GM23338 (cell line): ENCODE results near the gene DAGLB. TPM values are rescaled to one million over a fixed set of nuclear protein-coding genes. Genes with fewer than 3 reads are reported as not detected.
A peak's percentile ranks its signal among the peaks of the same experiment; 100 is the strongest.
"Not testable (repeated sequence)": the region's sequence is repeated elsewhere in the genome, so short reads cannot be mapped to it uniquely, and the experiment has no call there.

Source experiments
- ATAC-seq: fragments of 200-7000 bp; cut with Tn5 transposase; 3 replicates; pipeline ENCODE4 v1.9.1; 2020
- DNase-seq: peaks from one replicate; pipeline ENCODE4 v3.0.0-alpha.2; 2015; ENCODE audit warnings: low spot score
- H2AFZ ChIP-seq: fragments of 200-600 bp; sonication (generic); 2 replicates; pipeline ENCODE4 v1.8.0; 2016; ENCODE audit warnings: antibody characterized with exemption, mild to moderate bottlenecking, moderate library complexity
- H3F3A ChIP-seq: fragments of 200-600 bp; sonication (generic); replicated peaks from 2 replicates; pipeline ENCODE4 v1.8.0; 2017; ENCODE audit warnings: antibody characterized with exemption, mixed run types, low read depth
- H3K27ac ChIP-seq: fragments of 200-600 bp; sonication (generic); 2 replicates; pipeline ENCODE4 v1.6.1; 2016; ENCODE audit warnings: low read depth
- H3K27me3 ChIP-seq: fragments of 200-600 bp; sonication (generic); 2 replicates; pipeline ENCODE4 v1.8.0; 2016; ENCODE audit warnings: mild to moderate bottlenecking, mixed run types, moderate library complexity; ENCODE audit not compliant: insufficient read depth
- H3K36me3 ChIP-seq: fragments of 200-600 bp; sonication (generic); 2 replicates; pipeline ENCODE4 v1.8.0; 2016; ENCODE audit warnings: mild to moderate bottlenecking; ENCODE audit not compliant: insufficient read depth
- H3K4me1 ChIP-seq: fragments of 200-600 bp; sonication (generic); 2 replicates; pipeline ENCODE4 v1.8.0; 2016; ENCODE audit warnings: mild to moderate bottlenecking, moderate library complexity; ENCODE audit not compliant: insufficient read depth
- H3K4me2 ChIP-seq: fragments of 200-600 bp; sonication (generic); 2 replicates; pipeline ENCODE4 v1.7.1; 2017; ENCODE audit warnings: mixed run types
- H3K4me3 ChIP-seq: fragments of 200-600 bp; sonication (generic); 2 replicates; pipeline ENCODE4 v1.6.1; 2016; ENCODE audit warnings: mixed run types
- H3K79me2 ChIP-seq: fragments of 200-600 bp; sonication (generic); replicated peaks from 2 replicates; pipeline ENCODE4 v1.8.0; 2017; ENCODE audit warnings: mild to moderate bottlenecking; ENCODE audit not compliant: insufficient read depth
- H3K9me2 ChIP-seq: fragments of 200-600 bp; sonication (generic); 2 replicates; pipeline ENCODE4 v1.8.0; 2017; ENCODE audit not compliant: insufficient read depth
- H4K20me1 ChIP-seq: fragments of 200-600 bp; sonication (generic); replicated peaks from 2 replicates; pipeline ENCODE4 v1.8.0; 2017; ENCODE audit warnings: mild to moderate bottlenecking; ENCODE audit not compliant: insufficient read depth
- H3K27ac Mint-ChIP-seq: 2 replicates; pipeline ENCODE4 v1.8.0; 2020; ENCODE audit warnings: inconsistent platforms, mild to moderate bottlenecking, moderate library complexity, mixed read lengths
- H3K27me3 Mint-ChIP-seq: 3 replicates; pipeline ENCODE4 v1.8.0; 2022; ENCODE audit warnings: low read depth, mild to moderate bottlenecking, moderate library complexity, mixed read lengths, inconsistent platforms; ENCODE audit not compliant: insufficient read depth, poor library complexity
- H3K36me3 Mint-ChIP-seq: 3 replicates; pipeline ENCODE4 v1.8.0; 2021; ENCODE audit warnings: low read depth, mild to moderate bottlenecking, inconsistent platforms, moderate library complexity, mixed read lengths
- H3K4me1 Mint-ChIP-seq: 3 replicates; pipeline ENCODE4 v1.8.0; 2020; ENCODE audit warnings: mild to moderate bottlenecking, inconsistent platforms, mixed read lengths
- H3K4me3 Mint-ChIP-seq: 3 replicates; pipeline ENCODE4 v1.8.0; 2021; ENCODE audit warnings: moderate library complexity, mild to moderate bottlenecking, inconsistent platforms, mixed read lengths
- H3K9me3 Mint-ChIP-seq: 3 replicates; pipeline ENCODE4 v1.8.0; 2020; ENCODE audit warnings: moderate library complexity, mild to moderate bottlenecking, inconsistent platforms, mixed read lengths
- ZNF462 ChIP-seq: fragments of 250-450 bp; sonication (Bioruptor Pico); IDR thresholded peaks from 2 replicates; pipeline ENCODE4 v1.5.0; 2020; ENCODE audit warnings: mild to moderate bottlenecking, moderate library complexity
- polyA plus RNA-seq: library from polyadenylated mRNA; unstranded; fragments of >200 nt; fragmentation: Nextera tagmentation; extraction: Ambion mirVana; gene quantifications from 2 replicates; pipeline ENCODE4 v1.2.1, GENCODE V29; 2016
- total RNA-seq: library from RNA; depleted of rRNA; stranded (reverse); fragments of >200 nt; shearing (Covaris generic); gene quantifications from 2 replicates; pipeline ENCODE4 v1.2.3, GENCODE V29; 2014

DAGLB gene
- total and polyA plus RNA-seq, 2 experiments from 2014 or later = 13.8 to 26.0 TPM

- no peak for TF ChIP-seq ZNF462
Observed at GRCh38 chr7:6398943-6399342, 48.8 kb downstream of the DAGLB start (continued).

GRCh38 chr7:6397759-6398495 lies 49.8 kb downstream of the DAGLB start:
- Histone ChIP-seq H4K20me1 (peaks cover 91% of the 10 kb centered on the region), H3K27ac (peak overlapping the region; percentile 15; the same call in 1 of the 2 replicates), H3K36me3 (peaks cover 13% of the 10 kb centered on the region), H3K79me2 (peaks cover 95% of the 10 kb centered on the region)
- H3K27me3 Mint-ChIP-seq = peaks cover 12% of the 10 kb centered on the region
- H3K4me1 ChIP-seq, DNase-seq, H3K4me3 ChIP-seq, ATAC-seq, H3F3A ChIP-seq, H3K4me3 Mint-ChIP-seq, H3K9me3 Mint-ChIP-seq, H3K9me2 ChIP-seq, H3K27ac Mint-ChIP-seq, H2AFZ ChIP-seq, H3K4me2 ChIP-seq, H3K27me3 ChIP-seq: not testable (repeated sequence)
- peaks cover 65% of the 10 kb centered on the region for H3K36me3 Mint-ChIP-seq
- H3K4me1 Mint-ChIP-seq = peaks cover 23% of the 10 kb centered on the region

- H3K79me2 ChIP-seq = peaks cover 100% of the 10 kb centered on the region
- H4K20me1 ChIP-seq = peaks cover 95% of the 10 kb centered on the region
- TF ChIP-seq ZNF462 = no peak
Observed at GRCh38 chr7:6395898-6396595, 51.7 kb downstream of the DAGLB start.

More at GRCh38 chr7:6395898-6396595, 51.7 kb downstream of the DAGLB start:
- Histone ChIP-seq H3K27ac (peak overlapping the region; percentile 73; the same call in 1 of the 2 replicates), H2AFZ (no peak overlapping the region), H3K9me2 (no peaks in the 10 kb centered on the region), H3K4me1 (peaks cover 8% of the 10 kb centered on the region), H3K27me3 (no peaks in the 10 kb centered on the region), H3K4me3 (no peak overlapping the region), H3K4me2 (no peak overlapping the region), H3K36me3 (peaks cover 7% of the 10 kb centered on the region; the same call in 1 of the 2 replicates), H3F3A (no peaks in the 10 kb centered on the region)
- peaks cover 25% of the 10 kb centered on the region for H3K4me1 Mint-ChIP-seq
- DNase-seq (no peak), ATAC-seq (no peak)
- H3K27ac Mint-ChIP-seq = peak overlapping the region; percentile 39; the same call in 1 of the 2 replicates
- H3K4me3 Mint-ChIP-seq = no peak overlapping the region
- no peaks in the 10 kb centered on the region for H3K9me3 Mint-ChIP-seq
- H3K36me3 Mint-ChIP-seq = peaks cover 65% of the 10 kb centered on the region
- peaks cover 10% of the 10 kb centered on the region for H3K27me3 Mint-ChIP-seq
